Suprapubic skin (tissue), 4 donors: Measurements from ENCODE around the gene FRMD4A. TPM values are rescaled to one million over a fixed set of nuclear protein-coding genes. Genes with fewer than 3 reads are reported as not detected.
"Not testable (repeated sequence)": the region's sequence is repeated elsewhere in the genome, so short reads cannot be mapped to it uniquely, and the experiment has no call there.

Source experiments
- DNase-seq, 2 donors: peaks; one replicate each; pipeline ENCODE4 v3.0.0-alpha.2; 2019; ENCODE audit warnings: low spot score in 2 of 2
- H3K27ac ChIP-seq: fragments of 200-600 bp; sonication (generic); one replicate; pipeline ENCODE4 v1.5.1; 2019
- H3K27me3 ChIP-seq: fragments of 200-600 bp; sonication (generic); one replicate; pipeline ENCODE4 v1.5.1; 2019
- H3K36me3 ChIP-seq: fragments of 200-600 bp; sonication (generic); one replicate; pipeline ENCODE4 v1.5.1; 2019
- H3K4me1 ChIP-seq: fragments of 200-600 bp; sonication (generic); one replicate; pipeline ENCODE4 v1.5.1; 2019
- H3K4me3 ChIP-seq: fragments of 200-600 bp; sonication (generic); one replicate; pipeline ENCODE4 v1.5.1; 2019; ENCODE audit warnings: mild to moderate bottlenecking
- H3K9me3 ChIP-seq: fragments of 200-600 bp; sonication (generic); one replicate; pipeline ENCODE4 v1.5.1; 2019
- CTCF ChIP-seq, 2 donors: fragments of 200-600 bp in 1 of 2; fragments of 450-650 bp in 1 of 2; sonication (generic) in 1 of 2; IDR thresholded peaks; one replicate each; pipeline ENCODE4 v1.5.1; 2016 to 2019; ENCODE audit warnings: antibody characterized with exemption in 2 of 2, mild to moderate bottlenecking in 1 of 2, moderate library complexity in 1 of 2
- EP300 ChIP-seq: sonication (generic); formaldehyde crosslinking; IDR thresholded peaks from one replicate; pipeline ENCODE4 v1.6.1; 2017; ENCODE audit warnings: antibody characterized with exemption
- POLR2A ChIP-seq, 2 donors: fragments of 450-650 bp; IDR thresholded peaks; one replicate each; pipeline ENCODE4 v1.6.1; 2017; ENCODE audit warnings: antibody characterized with exemption in 2 of 2, mild to moderate bottlenecking in 2 of 2, moderate library complexity in 2 of 2
- POLR2AphosphoS5 ChIP-seq, 3 donors: sonication (generic); formaldehyde crosslinking; IDR thresholded peaks; one replicate each; pipeline ENCODE4 v1.6.1; 2017; ENCODE audit warnings: antibody characterized with exemption in 3 of 3
- WGBS: methylation state at CpG from one replicate; pipeline ENCODE4 v1.1.5; 2018; 5-methylcytosine and 5-hydroxymethylcytosine counted together
- total RNA-seq, 4 donors: library from RNA; depleted of rRNA; stranded (reverse); fragments of >200 nt; gene quantifications; one replicate each; pipeline ENCODE4 v1.1.0, GENCODE V29; 2016

The FRMD4A gene
- total RNA-seq, 4 donors from 2014 or later, result 27.4 to 86.3 (median 58.0) TPM

GRCh38 chr10:14240253-14241189, 90.2 kb downstream of the FRMD4A start:
- Histone ChIP-seq H3K27ac (no peak overlapping the region), H3K4me1 (no peaks in the 10 kb centered on the region), H3K4me3 (no peak overlapping the region), H3K36me3 (no peaks in the 10 kb centered on the region), H3K9me3 (no peaks in the 10 kb centered on the region), H3K27me3 (peaks cover 22% of the 10 kb centered on the region)
- no peak for DNase-seq
- 37% methylated on average over 13 of the region's 13 CpGs for WGBS
- TF ChIP-seq POLR2A (IDR thresholded peaks at IDR 0.05), result no peak
- TF ChIP-seq EP300, result no peak
- TF ChIP-seq CTCF (IDR thresholded peaks at IDR 0.05), result no peak
- no peak for TF ChIP-seq POLR2AphosphoS5 (IDR thresholded peaks at IDR 0.05)

GRCh38 chr10:14238659-14239058, 92.1 kb downstream of the FRMD4A start:
- H3K36me3 ChIP-seq, DNase-seq, H3K9me3 ChIP-seq, H3K4me1 ChIP-seq, H3K4me3 ChIP-seq, H3K27ac ChIP-seq: not testable (repeated sequence)
- H3K27me3 ChIP-seq, result peaks cover 19% of the 10 kb centered on the region
- 89% methylated on average over 3 of the region's 3 CpGs for WGBS

DNA sequence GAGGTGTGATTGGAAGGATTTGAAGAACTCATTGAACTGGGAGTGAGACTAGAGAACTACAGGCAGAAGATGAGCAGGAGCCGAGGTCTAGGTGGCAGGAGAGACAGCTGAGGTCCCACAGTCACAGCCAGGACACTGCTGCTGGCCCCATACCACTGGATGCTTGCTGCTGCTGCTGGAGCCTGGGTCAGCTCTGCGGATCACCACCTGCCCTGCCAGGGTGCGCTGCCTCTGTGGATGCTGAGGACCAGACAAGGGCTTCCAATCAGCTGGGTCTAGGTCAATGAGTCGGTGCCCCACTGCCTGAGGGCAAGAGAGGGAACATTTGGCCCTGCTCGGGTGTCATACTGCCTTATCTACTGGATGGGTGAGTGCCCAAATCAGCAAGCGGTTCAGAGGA, 94.4 kb downstream of the FRMD4A start:
- Histone ChIP-seq H3K4me1 (no peaks in the 10 kb centered on the region), H3K36me3 (no peaks in the 10 kb centered on the region), H3K27me3 (peaks cover 17% of the 10 kb centered on the region), H3K27ac (no peak overlapping the region), H3K4me3 (no peak overlapping the region), H3K9me3 (no peaks in the 10 kb centered on the region)
- DNase-seq, result no peak
- TF ChIP-seq POLR2AphosphoS5 (IDR thresholded peaks at IDR 0.05), result no peak
- TF ChIP-seq POLR2A (IDR thresholded peaks at IDR 0.05), result no peak
- TF ChIP-seq CTCF (IDR thresholded peaks at IDR 0.05), result no peak
- TF ChIP-seq EP300, result no peak
- WGBS, result 87% methylated on average over 5 of the region's 6 CpGs

- H3K4me1 ChIP-seq, result no peaks in the 10 kb centered on the region
- H3K36me3 ChIP-seq, result no peaks in the 10 kb centered on the region
- H3K27me3 ChIP-seq, result peaks cover 17% of the 10 kb centered on the region
- WGBS, result 88% methylated on average over 11 of the region's 11 CpGs
- no peak overlapping the region for H3K4me3 ChIP-seq
- no peak overlapping the region for H3K27ac ChIP-seq
- DNase-seq, result no peak
- H3K9me3 ChIP-seq, result no peaks in the 10 kb centered on the region
- TF ChIP-seq POLR2AphosphoS5 (IDR thresholded peaks at IDR 0.05), result no peak
- no peak for TF ChIP-seq POLR2A (IDR thresholded peaks at IDR 0.05)
- TF ChIP-seq EP300, result no peak
- no peak for TF ChIP-seq CTCF (IDR thresholded peaks at IDR 0.05)
Measured at GRCh38 chr10:14235566-14236195, 95.0 kb downstream of the FRMD4A start.

- DNase-seq, result no peak
- WGBS, result 58% methylated on average over 4 of the region's 4 CpGs
Measured at GRCh38 chr10:14233566-14233965, 97.2 kb downstream of the FRMD4A start.

DNA sequence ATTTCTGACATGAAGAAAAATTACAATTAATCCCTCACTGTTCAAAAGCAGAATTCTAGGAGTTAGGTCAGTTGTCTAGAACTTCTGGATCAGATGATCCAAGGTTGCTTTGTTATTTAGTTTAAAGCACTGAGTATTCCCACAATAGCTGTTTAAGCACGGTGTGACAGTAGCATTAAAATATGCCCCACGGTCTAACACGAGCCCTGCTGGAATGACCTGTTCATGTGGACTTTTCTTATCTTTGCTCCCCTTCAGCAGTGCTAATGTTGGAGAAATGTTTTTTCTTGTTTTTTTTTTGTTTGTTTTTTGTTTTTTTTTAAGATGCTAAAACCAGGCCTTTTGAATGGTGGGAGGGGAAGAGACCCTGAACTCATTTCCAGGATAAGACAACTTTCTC, 101.9 kb downstream of the FRMD4A start:
- H3K9me3 ChIP-seq, H3K4me1 ChIP-seq, H3K4me3 ChIP-seq, H3K27me3 ChIP-seq, DNase-seq, H3K36me3 ChIP-seq, H3K27ac ChIP-seq: not testable (repeated sequence)
- WGBS, result 86% methylated on average over 3 of the region's 3 CpGs

More at GRCh38 chr10:14233566-14233965, 97.2 kb downstream of the FRMD4A start:
- Histone ChIP-seq H3K27me3 (peaks cover 12% of the 10 kb centered on the region), H3K9me3 (no peaks in the 10 kb centered on the region), H3K27ac (no peak overlapping the region), H3K36me3 (no peaks in the 10 kb centered on the region), H3K4me3 (no peak overlapping the region), H3K4me1 (no peaks in the 10 kb centered on the region)
- no peak for TF ChIP-seq EP300
- TF ChIP-seq CTCF (IDR thresholded peaks at IDR 0.05), result no peak
- no peak for TF ChIP-seq POLR2A (IDR thresholded peaks at IDR 0.05)
- TF ChIP-seq POLR2AphosphoS5 (IDR thresholded peaks at IDR 0.05), result no peak
